SK-N-SH (cell line): Measurements from ENCODE around the gene TRAIP. TPM values are rescaled to one million over a fixed set of nuclear protein-coding genes. Genes with fewer than 3 reads are reported as not detected.

Experiments used
- CTCF ChIA-PET: fragments of 300-600, 350-600 bp; formaldehyde crosslinking; extraction: SDS; loops from one replicate; lab custom pipeline; 2021; lab: Yijun Ruan, JAX
- POLR2A ChIA-PET: fragments of 350-600 bp; sonication (Branson Sonifier 250); formaldehyde crosslinking; extraction: SDS; loops from one replicate; lab custom pipeline; 2020; ENCODE audit warnings: antibody characterized with exemption, inconsistent platforms; lab: Yijun Ruan, JAX
- DNase-seq: peaks from one replicate; pipeline ENCODE4 v3.0.0; 2012
- H2AFZ ChIP-seq: fragments of 200-600 bp; sonication (generic); 2 replicates; pipeline ENCODE4 v1.8.1; 2016; ENCODE audit warnings: antibody characterized with exemption, mild to moderate bottlenecking, low read depth
- H3F3A ChIP-seq: fragments of 200-600 bp; sonication (generic); replicated peaks from 2 replicates; pipeline ENCODE3; 2016; ENCODE audit warnings: antibody characterized with exemption, mild to moderate bottlenecking; ENCODE audit not compliant: insufficient read depth
- H3K27ac ChIP-seq, 2 experiments: fragments of 200-500 bp in 1 of 2; fragments of 200-600 bp in 1 of 2; sonication (Bioruptor generic) in 1 of 2; sonication (generic), shearing (Covaris generic) in 1 of 2; 2 replicates each; pipeline versions ENCODE4 v1.5.1 to v1.6.1; 2014 to 2016; ENCODE audit warnings: low read depth in 2 of 2, inconsistent platforms in 1 of 2, low read length in 1 of 2, mild to moderate bottlenecking in 1 of 2, mixed read lengths in 1 of 2
- H3K27me3 ChIP-seq: fragments of 200-600 bp; sonication (generic), shearing (Covaris generic); 2 replicates; pipeline ENCODE4 v1.6.1; 2016; ENCODE audit warnings: mixed run types; ENCODE audit not compliant: insufficient read depth
- H3K36me3 ChIP-seq, 2 experiments: fragments of 200-500 bp in 1 of 2; fragments of 200-600 bp in 1 of 2; sonication (Bioruptor generic) in 1 of 2; sonication (generic) in 1 of 2; replicated peaks in 1 of 2; 2 replicates each; pipeline versions ENCODE3 to v1.5.1; 2014 to 2016; ENCODE audit warnings: low read length in 1 of 2, mild to moderate bottlenecking in 1 of 2; ENCODE audit not compliant: insufficient read depth in 2 of 2, control insufficient read depth in 1 of 2
- H3K4me1 ChIP-seq, 2 experiments: fragments of 200-500 bp in 1 of 2; fragments of 200-600 bp in 1 of 2; sonication (Bioruptor generic) in 1 of 2; sonication (generic), shearing (Covaris generic) in 1 of 2; 2 replicates each; pipeline versions ENCODE4 v1.5.1 to v1.6.1; 2014 to 2016; ENCODE audit warnings: low read depth in 1 of 2, low read length in 1 of 2, mixed run types in 1 of 2; ENCODE audit not compliant: insufficient read depth in 2 of 2, control insufficient read depth in 1 of 2
- H3K4me2 ChIP-seq: fragments of 200-600 bp; sonication (generic), shearing (Covaris generic); 2 replicates; pipeline ENCODE4 v1.6.1; 2017; ENCODE audit warnings: mixed run types
- H3K4me3 ChIP-seq, 2 experiments: fragments of 200-500 bp in 1 of 2; fragments of 200-600 bp in 1 of 2; sonication (Bioruptor generic) in 1 of 2; sonication (generic), shearing (Covaris generic) in 1 of 2; 2 replicates each; pipeline versions ENCODE4 v1.5.1 to v1.8.1; 2014 to 2016; ENCODE audit warnings: low read depth in 2 of 2, inconsistent platforms in 1 of 2, low read length in 1 of 2, mild to moderate bottlenecking in 1 of 2, mixed read lengths in 1 of 2, moderate library complexity in 1 of 2
- H3K79me2 ChIP-seq: fragments of 200-600 bp; sonication (generic); 2 replicates; pipeline ENCODE4 v1.8.1; 2017; ENCODE audit warnings: mild to moderate bottlenecking; ENCODE audit not compliant: insufficient read depth
- H3K9ac ChIP-seq: fragments of 200-600 bp; sonication (generic); 2 replicates; pipeline ENCODE4 v1.6.1; 2017; ENCODE audit warnings: mixed run types
- H3K9me2 ChIP-seq: fragments of 200-600 bp; sonication (generic); 2 replicates; pipeline ENCODE4 v1.6.1; 2017; ENCODE audit warnings: mixed run types
- H3K9me3 ChIP-seq: fragments of 200-600 bp; sonication (generic); 2 replicates; pipeline ENCODE4 v1.6.1; 2017; ENCODE audit warnings: mixed run types, mild to moderate bottlenecking, moderate library complexity
- H4K20me1 ChIP-seq: fragments of 200-600 bp; sonication (generic); 2 replicates; pipeline ENCODE4 v1.6.1; 2017; ENCODE audit warnings: mild to moderate bottlenecking, mixed run types; ENCODE audit not compliant: insufficient read depth
- CTCF ChIP-seq: fragments of 200-600 bp; sonication (generic); IDR thresholded peaks from 2 replicates; pipeline ENCODE4 v1.6.1; 2017; ENCODE audit warnings: antibody characterized with exemption, mild to moderate bottlenecking, moderate library complexity
- FOSL2 ChIP-seq: IDR thresholded peaks from 2 replicates; pipeline ENCODE4 v1.4.0; 2012; ENCODE audit warnings: low read depth, mild to moderate bottlenecking, moderate library complexity, borderline replicate concordance
- FOXJ3 ChIP-seq: sonication (generic); formaldehyde crosslinking; IDR thresholded peaks from 2 replicates; pipeline ENCODE4 v1.5.1; 2020; ENCODE audit warnings: mild to moderate bottlenecking, missing genetic modification reagents
- NRF1 ChIP-seq: IDR thresholded peaks from 2 replicates; pipeline ENCODE4 v1.6.1; 2012; ENCODE audit warnings: low read depth, mild to moderate bottlenecking, low read length
- RAD21 ChIP-seq: IDR thresholded peaks from 2 replicates; pipeline ENCODE4 v1.6.1; 2012; ENCODE audit warnings: mild to moderate bottlenecking, low read length
- RFX5 ChIP-seq: IDR thresholded peaks from 2 replicates; pipeline ENCODE4 v1.6.1; 2012; ENCODE audit warnings: mild to moderate bottlenecking, improper control_type of control experiment, low read length
- SMC3 ChIP-seq: IDR thresholded peaks from 2 replicates; pipeline ENCODE4 v1.6.1; 2012; ENCODE audit warnings: low read depth, low read length, improper control_type of control experiment
- YY1 ChIP-seq: IDR thresholded peaks from 2 replicates; pipeline ENCODE4 v1.4.0; 2012; ENCODE audit warnings: low read depth, mild to moderate bottlenecking
- WGBS: methylation state at CpG from one replicate; pipeline ENCODE4 v1.1.6; 2017; ENCODE audit warnings: low lambda C conversion rate; 5-methylcytosine and 5-hydroxymethylcytosine counted together
- polyA plus RNA-seq, 3 experiments: library from polyadenylated mRNA; depleted of rRNA; stranded (reverse); fragments of >200 nt; gene quantifications; 2 replicates each; pipeline ENCODE4 v1.2.3, GENCODE V29; 2012

TRAIP gene
- polyA plus RNA-seq, 1 of the 3 experiments (the other 2 are of a cell fraction): 8.1 TPM

GRCh38 chr3:49899815-49900214 lies 43.5 kb upstream of the TRAIP start:
- Histone ChIP-seq H3K9ac (no peak overlapping the region), H3K27ac (no peak overlapping the region)
- TF ChIP-seq SMC3: peak; percentile 42
- no peak for TF ChIP-seq NRF1
- TF ChIP-seq YY1: no peak
- peak; percentile 60 for TF ChIP-seq RAD21
- TF ChIP-seq CTCF: peak; percentile 27; the same call in 1 of the 2 replicates
- TF ChIP-seq, all 33 proteins: peak for 3
- Histone ChIP-seq H2AFZ (no peak overlapping the region), H3K36me3 (no peaks in the 10 kb centered on the region), H3K4me3 (no peak overlapping the region), H3K79me2 (no peaks in the 10 kb centered on the region), H3K4me2 (no peak overlapping the region), H4K20me1 (no peaks in the 10 kb centered on the region), H3K4me1 (peaks cover 0 to 6% of the 10 kb centered on the region in 2 experiments; a peak in 1 of 4 replicates), H3F3A (no peaks in the 10 kb centered on the region), H3K27me3 (no peaks in the 10 kb centered on the region), H3K9me3 (no peaks in the 10 kb centered on the region), H3K9me2 (no peaks in the 10 kb centered on the region)
- ChIA-PET POLR2A (interaction anchor here (0.7 to 1.0 kb wide), 2 partner anchors 97 to 98 kb away, joined by 3 to 5 read pairs; partner anchors contain the start of gene INKA1), CTCF (interaction anchor here (0.6 to 4.5 kb wide), 11 partner anchors 10 to 198 kb away, joined by 3 to 26 read pairs (median 5); partner anchors contain the start of genes CDHR4 and INKA1)
- DNase-seq: peak; percentile 58
- 81% methylated on average over 4 of the region's 5 CpGs for WGBS

- no peak for DNase-seq
- 87% methylated on average over 5 of the region's 6 CpGs for WGBS
- Histone ChIP-seq H3F3A (no peaks in the 10 kb centered on the region), H3K79me2 (no peaks in the 10 kb centered on the region), H3K36me3 (no peaks in the 10 kb centered on the region), H3K4me3 (no peak overlapping the region), H2AFZ (no peak overlapping the region), H3K9me3 (no peaks in the 10 kb centered on the region), H3K9ac (no peak overlapping the region), H4K20me1 (no peaks in the 10 kb centered on the region), H3K27ac (no peak overlapping the region), H3K4me2 (no peak overlapping the region), H3K27me3 (no peaks in the 10 kb centered on the region), H3K4me1 (peaks cover 0 to 6% of the 10 kb centered on the region in 2 experiments; a peak in 1 of 4 replicates)
- ChIA-PET POLR2A (no interaction called here), CTCF (interaction anchor here (1.2 to 4.5 kb wide), 4 partner anchors 17 to 97 kb away, joined by 3 to 26 read pairs (median 14); partner anchors contain the start of gene INKA1)
- TF ChIP-seq SMC3 (no peak), FOSL2 (no peak), FOXJ3 (CRISPR knock-in tag) (no peak)
- TF ChIP-seq, all 33 proteins: peak for 0
- no peaks in the 10 kb centered on the region for H3K9me2 ChIP-seq
Measured at GRCh38 chr3:49898991-49899390, 42.6 kb upstream of the TRAIP start.

GRCh38 chr3:49896345-49896744 lies 40.0 kb upstream of the TRAIP start:
- no peak for DNase-seq
- no peak overlapping the region for H2AFZ ChIP-seq
- ChIA-PET CTCF (interaction anchor here (0.8 to 1.4 kb wide), 2 partner anchors 58 to 93 kb away, joined by 3 to 4 read pairs; partner anchors contain the start of gene INKA1), POLR2A (no interaction called here)
- no peak for TF ChIP-seq RFX5
- no peak overlapping the region for H3K27ac ChIP-seq
- no peaks in the 10 kb centered on the region for H3K36me3 ChIP-seq
- H3K4me3 ChIP-seq: no peak overlapping the region
- H4K20me1 ChIP-seq: no peaks in the 10 kb centered on the region
- no peaks in the 10 kb centered on the region for H3K9me2 ChIP-seq
- no peak overlapping the region for H3K4me2 ChIP-seq
- no peaks in the 10 kb centered on the region for H3F3A ChIP-seq
- WGBS: no CpG with 5 or more reads among the region's 5 CpGs
- H3K27me3 ChIP-seq: no peaks in the 10 kb centered on the region
- no peaks in the 10 kb centered on the region for H3K9me3 ChIP-seq
- no peaks in the 10 kb centered on the region for H3K79me2 ChIP-seq
- H3K9ac ChIP-seq: no peak overlapping the region
- H3K4me1 ChIP-seq: peaks cover 0 to 5% of the 10 kb centered on the region in 2 experiments; a peak in 1 of 4 replicates
